GM12892 (cell line): ENCODE measurements around the gene TSEN54.

Experiments
- POLR2A ChIP-seq: IDR thresholded peaks from 2 replicates; pipeline ENCODE4 v1.6.1; 2011; ENCODE audit warnings: low read depth, low read length, control low read depth
- POLR2AphosphoS5 ChIP-seq: IDR thresholded peaks from 2 replicates; pipeline ENCODE4 v1.6.1; 2011; ENCODE audit warnings: low read depth, low read length, control low read depth
- TAF1 ChIP-seq: IDR thresholded peaks from 2 replicates; pipeline ENCODE4 v1.6.1; 2011; ENCODE audit warnings: low read depth, mild to moderate bottlenecking, control low read depth, low read length, borderline replicate concordance

DNA sequence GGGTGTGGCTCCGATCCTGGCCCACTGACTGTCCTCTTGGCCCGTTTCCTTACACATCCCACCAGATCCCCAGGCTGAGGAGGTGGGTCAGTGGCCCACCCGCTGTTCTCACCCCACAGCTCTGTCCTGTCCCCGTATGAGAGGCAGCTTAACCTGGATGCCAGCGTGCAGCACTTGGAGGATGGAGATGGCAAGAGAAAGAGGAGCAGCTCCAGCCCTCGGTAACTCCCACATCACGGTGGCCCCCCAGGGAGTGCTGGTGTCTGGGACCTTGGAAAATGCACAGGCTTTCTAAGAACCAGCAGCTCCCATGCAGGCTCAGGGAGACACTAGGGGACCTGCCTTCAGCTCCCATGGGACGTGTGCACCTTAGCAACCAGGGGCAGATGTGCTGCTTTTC, 5.0 kb downstream of the TSEN54 start:
- TF ChIP-seq POLR2AphosphoS5 = no peak
- no peak for TF ChIP-seq TAF1
- no peak for TF ChIP-seq POLR2A
